HepG2 (cell line): Measurements from ENCODE around the gene GINS2. TPM values are rescaled to one million over a fixed set of nuclear protein-coding genes. Genes with fewer than 3 reads are reported as not detected.

Experiments used
- ATAC-seq: fragments of 200-7000 bp; cut with Tn5 transposase; 3 replicates; pipeline ENCODE4 v1.9.1; 2020; ENCODE audit warnings: mild to moderate bottlenecking, moderate library complexity
- BruUV-seq: library from RNA; stranded (reverse); fragments of 400-500 nt; replicated peaks from 2 replicates; lab custom pipeline; 2021; lab: Mats Ljungman, UMichigan
- CTCF ChIA-PET: fragments of 300-600 bp; formaldehyde crosslinking; extraction: SDS; loops from one replicate; lab custom pipeline; 2021; ENCODE audit warnings: low total read pairs, inconsistent platforms, low intra/inter-chr PET ratio; lab: Yijun Ruan, JAX
- POLR2A ChIA-PET: fragments of 350-600 bp; sonication (Branson Sonifier 250); formaldehyde crosslinking; loops from one replicate; lab custom pipeline; 2020; ENCODE audit warnings: antibody characterized with exemption, inconsistent platforms; lab: Yijun Ruan, JAX
- DNase-seq: peaks from one replicate; pipeline ENCODE4 v3.0.0-alpha.2; 2015; ENCODE audit warnings: low spot score
- FAIRE-seq: peaks from 3 replicates; lab custom pipeline; 2011; peaks lifted over from hg19 to GRCh38; lab: Jason Lieb, UNC
- H2AFZ ChIP-seq: one replicate; pipeline ENCODE4 v1.6.1; 2011; ENCODE audit warnings: low read length, inconsistent platforms
- H3K27ac ChIP-seq: fragments of 300-600 bp; 3 replicates; pipeline ENCODE4 v1.8.0; 2011; ENCODE audit warnings: mixed run types, mild to moderate bottlenecking, mixed read lengths, low read length, inconsistent platforms; ENCODE audit not compliant: insufficient read depth; ENCODE audit errors: extremely low read length
- H3K27me3 ChIP-seq, 2 experiments: fragments of 200-600 bp in 1 of 2; 2 replicates in 1 of 2; 3 replicates in 1 of 2; pipeline versions ENCODE4 v1.6.0 to v1.8.0; 2011; ENCODE audit warnings: low read length in 2 of 2, mild to moderate bottlenecking in 2 of 2, moderate library complexity in 2 of 2, inconsistent platforms in 1 of 2; ENCODE audit not compliant: insufficient read depth in 2 of 2, control insufficient read depth in 1 of 2
- H3K36me3 ChIP-seq, 2 experiments: fragments of 200-600 bp in 1 of 2; replicated peaks in 1 of 2; 2 replicates in 1 of 2; 3 replicates in 1 of 2; pipeline versions ENCODE4 v1.5.1 to v1.8.0; 2011; ENCODE audit warnings: low read length in 2 of 2, inconsistent platforms in 1 of 2; ENCODE audit not compliant: insufficient read depth in 2 of 2, control insufficient read depth in 1 of 2
- H3K4me1 ChIP-seq: 2 replicates; pipeline ENCODE4 v1.5.1; 2012; ENCODE audit warnings: low read length, inconsistent platforms; ENCODE audit not compliant: insufficient read depth
- H3K4me2 ChIP-seq: 2 replicates; pipeline ENCODE4 v1.6.0; 2011; ENCODE audit warnings: low read depth, low read length, inconsistent platforms
- H3K4me3 ChIP-seq, 3 experiments: fragments of 200-600 bp in 1 of 3; sonication (generic), shearing (Covaris generic) in 1 of 3; replicated peaks in 1 of 3; 2 replicates each; pipeline ENCODE4 v1.5.1; 2011 to 2016; ENCODE audit warnings: low read length in 3 of 3, inconsistent platforms in 2 of 3, low read depth in 2 of 3, mild to moderate bottlenecking in 2 of 3, control low read depth in 1 of 3, mixed read lengths in 1 of 3; ENCODE audit not compliant: insufficient read depth in 1 of 3
- H3K79me2 ChIP-seq: one replicate; pipeline ENCODE4 v1.6.1; 2011; ENCODE audit warnings: low read length, inconsistent platforms; ENCODE audit not compliant: insufficient read depth
- H3K9ac ChIP-seq: 2 replicates; pipeline ENCODE4 v1.6.0; 2011; ENCODE audit warnings: mild to moderate bottlenecking, low read depth, low read length, inconsistent platforms; ENCODE audit not compliant: insufficient read depth
- H3K9me3 ChIP-seq: 2 replicates; pipeline ENCODE4 v1.5.1; 2012; ENCODE audit warnings: mild to moderate bottlenecking, low read length
- H4K20me1 ChIP-seq: 2 replicates; pipeline ENCODE4 v1.6.0; 2011; ENCODE audit warnings: inconsistent platforms, mild to moderate bottlenecking, low read length, moderate library complexity; ENCODE audit not compliant: insufficient read depth
- ERF ChIP-seq: IDR thresholded peaks from 2 replicates; pipeline ENCODE4 v1.6.1; 2018; ENCODE audit warnings: missing biosample characterization, missing genetic modification reagents
- EZH2 ChIP-seq: conservative IDR thresholded peaks from 2 replicates; pipeline ENCODE4 v1.6.1; 2012; ENCODE audit warnings: mild to moderate bottlenecking, low read depth, low read length, moderate library complexity
- KDM3A ChIP-seq: IDR thresholded peaks from 2 replicates; pipeline ENCODE4 v1.6.1; 2018; ENCODE audit warnings: low read depth, missing compliant biosample characterization
- NFIB ChIP-seq: sonication (generic); formaldehyde crosslinking; IDR thresholded peaks from 2 replicates; pipeline ENCODE4 v1.9.0; 2021; ENCODE audit warnings: missing genetic modification reagents, mild to moderate bottlenecking, borderline replicate concordance
- PHF5A ChIP-seq: IDR thresholded peaks from one replicate; pipeline ENCODE4 v1.6.1; 2018; ENCODE audit warnings: low read depth, missing genetic modification reagents; ENCODE audit not compliant: unreplicated experiment
- RARA ChIP-seq: IDR thresholded peaks from 2 replicates; pipeline ENCODE4 v1.6.1; 2016; ENCODE audit warnings: missing genetic modification reagents, missing compliant biosample characterization
- ZC3H4 ChIP-seq: sonication (generic); formaldehyde crosslinking; IDR thresholded peaks from 2 replicates; pipeline ENCODE4 v1.4.0; 2020; ENCODE audit warnings: missing genetic modification reagents, borderline replicate concordance
- ZNF460 ChIP-seq: sonication (generic); formaldehyde crosslinking; IDR thresholded peaks from 2 replicates; pipeline ENCODE4 v1.5.1; 2020; ENCODE audit warnings: missing genetic modification reagents, mild to moderate bottlenecking, borderline replicate concordance
- ZNF501 ChIP-seq: sonication (generic); formaldehyde crosslinking; IDR thresholded peaks from 2 replicates; pipeline ENCODE4 v1.5.1; 2020; ENCODE audit warnings: mild to moderate bottlenecking, moderate library complexity, missing genetic modification reagents
- ZNF564 ChIP-seq: sonication (generic); formaldehyde crosslinking; IDR thresholded peaks from 2 replicates; pipeline ENCODE4 v1.8.1; 2023; ENCODE audit warnings: mild to moderate bottlenecking, missing genetic modification reagents
- ZNF788 ChIP-seq: sonication (generic); formaldehyde crosslinking; IDR thresholded peaks from 2 replicates; pipeline ENCODE4 v1.5.0; 2020; ENCODE audit warnings: mild to moderate bottlenecking, missing genetic modification reagents, borderline replicate concordance
- ZNF792 ChIP-seq: IDR thresholded peaks from 2 replicates; pipeline ENCODE4 v1.6.1; 2016
- WGBS: methylation state at CpG from one replicate; pipeline ENCODE4 v1.1.6; 2017; ENCODE audit warnings: low lambda C conversion rate; 5-methylcytosine and 5-hydroxymethylcytosine counted together
- in situ Hi-C: cut with HindIII; loops from 2 replicates; pipeline ENCODE4 v1.10.0; 2017; ENCODE audit warnings: low pct_unique_long_range_greater_than_20kb; ENCODE audit not compliant: extremely low pct_ligation_motif_present
- intact Hi-C: fragments of 100-400 bp; cut with micrococcal nuclease; formaldehyde crosslinking; loops from one replicate; pipeline ENCODE4 v1.10.0; 2022; ENCODE audit not compliant: unreplicated experiment
- polyA plus RNA-seq, 8 experiments: library from polyadenylated mRNA; depleted of rRNA in 3 of 8; stranded (reverse) in 7 of 8; unstranded in 1 of 8; fragments of >200 nt; fragmentation: Illumina TruSeq in 4 of 8; extraction: Trizol in 4 of 8; gene quantifications; 2 replicates each; pipeline versions ENCODE4 v1.2.1 to v1.2.3, GENCODE V29; 2011 to 2016; ENCODE audit warnings: low read depth in 4 of 8, missing spikeins in 1 of 8, mixed read lengths in 1 of 8; ENCODE audit not compliant: insufficient read depth in 1 of 8
- total RNA-seq, 5 experiments: library from RNA; depleted of rRNA; stranded (reverse); fragments of >200 nt; fragmentation: Illumina TruSeq; extraction: Trizol; gene quantifications; 2 replicates each; pipeline ENCODE4 v1.2.3, GENCODE V29; 2016; ENCODE audit warnings: low read depth in 1 of 5
- TF ChIP-seq, protein P1 (sequence below): sonication (generic); formaldehyde crosslinking; IDR thresholded peaks from 2 replicates; pipeline ENCODE4 v1.4.0; 2020; ENCODE audit warnings: mild to moderate bottlenecking, missing genetic modification reagents, borderline replicate concordance
- TF ChIP-seq, protein P2 (sequence below): sonication (generic); formaldehyde crosslinking; IDR thresholded peaks from 2 replicates; pipeline ENCODE4 v1.4.0; 2020; ENCODE audit warnings: missing genetic modification reagents, borderline replicate concordance
- TF ChIP-seq, protein P3 (sequence below): sonication (generic); formaldehyde crosslinking; IDR thresholded peaks from 2 replicates; pipeline ENCODE4 v1.5.0; 2020; ENCODE audit warnings: missing genetic modification reagents

The GINS2 gene
- total and polyA plus RNA-seq, 2 of the 13 experiments (the other 11 are each of a cell fraction or from before 2014, with no cell fraction given): 10.6 to 48.3 TPM

DNA sequence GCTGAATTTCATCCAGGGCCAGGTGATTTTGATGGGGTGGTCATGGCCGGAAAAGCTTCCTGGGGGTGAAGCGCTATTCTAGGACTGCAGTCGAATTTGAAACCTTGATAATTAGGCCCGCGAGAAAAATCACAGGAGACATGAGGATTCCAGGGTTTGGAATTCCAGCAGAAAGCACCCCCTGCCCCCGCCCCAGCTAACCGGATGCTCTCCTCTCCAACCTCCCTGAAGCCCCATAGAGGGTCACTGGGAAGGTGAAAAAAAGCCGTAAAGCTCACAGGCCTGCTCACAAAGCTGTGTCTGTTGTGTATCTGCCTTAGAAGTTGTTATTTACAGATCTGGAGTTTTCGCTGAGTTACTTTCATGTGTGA lies 1.2 kb upstream of the GINS2 start:
- Histone ChIP-seq H3K27me3 (peaks cover 4 to 40% of the 10 kb centered on the region in 2 experiments; a peak in 4 of 5 replicates), H3K9me3 (no peaks in the 10 kb centered on the region), H3K36me3 (no peaks in the 10 kb centered on the region; a peak in 2 of 5 replicates), H3K9ac (no peak overlapping the region), H3K4me3 (peak overlapping the region in 2 of 3 experiments; percentile 64 to 72; a peak in 3 of 6 replicates), H4K20me1 (no peaks in the 10 kb centered on the region), H2AFZ (no peak overlapping the region), H3K4me1 (peaks cover 38% of the 10 kb centered on the region), H3K79me2 (no peaks in the 10 kb centered on the region), H3K4me2 (peak overlapping the region; percentile 83), H3K27ac (no peak overlapping the region)
- FAIRE-seq: peak; percentile 39
- 28% methylated on average over 9 of the region's 9 CpGs for whole genome bisulfite sequencing
- no peak for ATAC-seq
- no peak for DNase-seq
- CTCF ChIA-PET: no interaction called here
- POLR2A ChIA-PET: no interaction called here
- TF ChIP-seq EZH2 (0 out of 2 replicates have a peak, but pooled peaks have one; percentile 21), ZNF460 (CRISPR knock-in tag) (no peak), ZNF788 (CRISPR knock-in tag) (0 out of 2 replicates have a peak, but pooled peaks have one; percentile 45), ZNF792 (CRISPR knock-in tag) (no peak), PHF5A (CRISPR knock-in tag) (no peak), KDM3A (CRISPR knock-in tag) (no peak), RARA (CRISPR knock-in tag) (no peak), NFIB (CRISPR knock-in tag) (no peak), ZNF564 (CRISPR knock-in tag) (no peak), ZC3H4 (no peak), ZNF501 (CRISPR knock-in tag) (no peak), ERF (no peak)
- TF ChIP-seq, protein P1, sequence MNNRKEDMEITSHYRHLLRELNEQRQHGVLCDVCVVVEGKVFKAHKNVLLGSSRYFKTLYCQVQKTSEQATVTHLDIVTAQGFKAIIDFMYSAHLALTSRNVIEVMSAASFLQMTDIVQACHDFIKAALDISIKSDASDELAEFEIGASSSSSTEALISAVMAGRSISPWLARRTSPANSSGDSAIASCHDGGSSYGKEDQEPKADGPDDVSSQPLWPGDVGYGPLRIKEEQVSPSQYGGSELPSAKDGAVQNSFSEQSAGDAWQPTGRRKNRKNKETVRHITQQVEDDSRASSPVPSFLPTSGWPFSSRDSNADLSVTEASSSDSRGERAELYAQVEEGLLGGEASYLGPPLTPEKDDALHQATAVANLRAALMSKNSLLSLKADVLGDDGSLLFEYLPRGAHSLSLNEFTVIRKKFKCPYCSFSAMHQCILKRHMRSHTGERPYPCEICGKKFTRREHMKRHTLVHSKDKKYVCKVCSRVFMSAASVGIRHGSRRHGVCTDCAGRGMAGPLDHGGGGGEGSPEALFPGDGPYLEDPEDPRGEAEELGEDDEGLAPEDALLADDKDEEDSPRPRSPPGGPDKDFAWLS: no peak
- TF ChIP-seq, protein P2, sequence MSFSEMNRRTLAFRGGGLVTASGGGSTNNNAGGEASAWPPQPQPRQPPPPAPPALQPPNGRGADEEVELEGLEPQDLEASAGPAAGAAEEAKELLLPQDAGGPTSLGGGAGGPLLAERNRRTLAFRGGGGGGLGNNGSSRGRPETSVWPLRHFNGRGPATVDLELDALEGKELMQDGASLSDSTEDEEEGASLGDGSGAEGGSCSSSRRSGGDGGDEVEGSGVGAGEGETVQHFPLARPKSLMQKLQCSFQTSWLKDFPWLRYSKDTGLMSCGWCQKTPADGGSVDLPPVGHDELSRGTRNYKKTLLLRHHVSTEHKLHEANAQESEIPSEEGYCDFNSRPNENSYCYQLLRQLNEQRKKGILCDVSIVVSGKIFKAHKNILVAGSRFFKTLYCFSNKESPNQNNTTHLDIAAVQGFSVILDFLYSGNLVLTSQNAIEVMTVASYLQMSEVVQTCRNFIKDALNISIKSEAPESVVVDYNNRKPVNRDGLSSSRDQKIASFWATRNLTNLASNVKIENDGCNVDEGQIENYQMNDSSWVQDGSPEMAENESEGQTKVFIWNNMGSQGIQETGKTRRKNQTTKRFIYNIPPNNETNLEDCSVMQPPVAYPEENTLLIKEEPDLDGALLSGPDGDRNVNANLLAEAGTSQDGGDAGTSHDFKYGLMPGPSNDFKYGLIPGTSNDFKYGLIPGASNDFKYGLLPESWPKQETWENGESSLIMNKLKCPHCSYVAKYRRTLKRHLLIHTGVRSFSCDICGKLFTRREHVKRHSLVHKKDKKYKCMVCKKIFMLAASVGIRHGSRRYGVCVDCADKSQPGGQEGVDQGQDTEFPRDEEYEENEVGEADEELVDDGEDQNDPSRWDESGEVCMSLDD (CRISPR knock-in tag): no peak
- TF ChIP-seq, protein P3, sequence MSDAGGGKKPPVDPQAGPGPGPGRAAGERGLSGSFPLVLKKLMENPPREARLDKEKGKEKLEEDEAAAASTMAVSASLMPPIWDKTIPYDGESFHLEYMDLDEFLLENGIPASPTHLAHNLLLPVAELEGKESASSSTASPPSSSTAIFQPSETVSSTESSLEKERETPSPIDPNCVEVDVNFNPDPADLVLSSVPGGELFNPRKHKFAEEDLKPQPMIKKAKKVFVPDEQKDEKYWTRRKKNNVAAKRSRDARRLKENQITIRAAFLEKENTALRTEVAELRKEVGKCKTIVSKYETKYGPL (CRISPR knock-in tag): no peak
- no TSS peak for BruUV-seq
- intact Hi-C loops (no loop called here), in situ Hi-C loops (no loop called here)
